Mesothelial cell of epicardium (in vitro differentiated cells): ENCODE data around the gene CHRM4. TPM values are rescaled to one million over a fixed set of nuclear protein-coding genes. Genes with fewer than 3 reads are reported as not detected.

ENCODE experiments used
- DNase-seq, 2 experiments: peaks; one replicate each; pipeline ENCODE4 v3.0.0; 2021; ENCODE audit warnings: low spot score in 2 of 2; ENCODE audit not compliant: unreplicated experiment in 2 of 2
- H3K27ac Mint-ChIP-seq: 2 replicates; pipeline ENCODE4 v1.8.0; 2021; ENCODE audit warnings: mixed read lengths
- H3K27me3 Mint-ChIP-seq: 2 replicates; pipeline ENCODE4 v1.8.0; 2021; ENCODE audit warnings: low read depth, mixed read lengths
- H3K36me3 Mint-ChIP-seq: 2 replicates; pipeline ENCODE4 v1.8.0; 2021; ENCODE audit warnings: mixed read lengths
- H3K4me1 Mint-ChIP-seq: 2 replicates; pipeline ENCODE4 v1.8.0; 2021; ENCODE audit warnings: mixed read lengths
- H3K4me3 Mint-ChIP-seq: 2 replicates; pipeline ENCODE4 v1.8.0; 2021; ENCODE audit warnings: mild to moderate bottlenecking, moderate library complexity, mixed read lengths
- H3K9me3 Mint-ChIP-seq: 2 replicates; pipeline ENCODE4 v1.8.0; 2021; ENCODE audit warnings: mixed read lengths
- CTCF ChIP-seq: fragments of 200-600 bp; sonication (generic); IDR thresholded peaks from one replicate; pipeline ENCODE4 v1.5.0; 2021; ENCODE audit warnings: antibody characterized with exemption; ENCODE audit not compliant: unreplicated experiment
- total RNA-seq: library from RNA; stranded (reverse); gene quantifications from 3 replicates; pipeline ENCODE4 v1.2.1, GENCODE V29; 2021

The CHRM4 gene
- total RNA-seq, 1 donor from 2014 or later: 0.42 TPM

DNA sequence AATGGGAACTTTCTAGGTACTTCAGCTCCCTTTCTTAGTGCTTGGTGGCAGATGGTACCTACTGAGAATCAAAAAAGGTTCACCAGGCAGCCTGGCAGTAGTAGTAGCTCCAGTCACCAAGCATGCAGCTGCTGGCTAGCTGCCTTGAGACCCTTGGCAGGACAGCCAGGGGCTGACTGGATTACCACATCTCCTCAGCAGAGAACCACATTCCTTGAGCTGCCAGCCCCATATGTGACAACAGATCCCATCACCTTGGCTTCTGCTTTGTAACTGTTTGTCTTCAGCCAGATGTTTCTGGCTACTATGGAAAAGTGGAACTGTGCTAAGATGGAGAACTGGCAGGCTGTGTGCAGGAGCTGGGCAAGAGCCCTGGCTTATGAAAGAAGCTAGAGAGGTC, 39.6 kb upstream of the CHRM4 start:
- H3K36me3 Mint-ChIP-seq: peaks cover 19% of the 10 kb centered on the region
- TF ChIP-seq CTCF: no peak
- DNase-seq: no peak

DNA sequence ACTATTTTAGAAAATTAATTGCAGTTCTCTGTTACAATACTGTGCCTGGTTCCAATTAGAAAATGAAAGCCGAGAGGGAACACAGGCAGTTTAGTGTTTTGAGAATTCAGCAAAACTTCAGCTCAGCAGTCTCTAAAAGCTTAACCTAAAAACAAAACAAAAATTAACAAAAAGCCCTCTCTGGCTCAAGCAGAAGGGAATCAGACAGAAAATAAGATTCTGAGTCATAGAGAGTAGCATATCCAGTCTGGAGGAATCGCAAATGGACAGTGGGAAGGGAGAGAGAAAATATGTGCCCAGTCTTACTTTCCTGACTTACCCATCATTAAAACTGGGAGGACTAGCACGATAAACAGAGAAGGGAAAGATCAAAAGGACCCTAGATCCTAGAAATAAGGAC, 38.1 kb upstream of the CHRM4 start:
- Mint-ChIP-seq H3K9me3 (no peaks in the 10 kb centered on the region), H3K36me3 (peaks cover 15% of the 10 kb centered on the region), H3K27me3 (no peaks in the 10 kb centered on the region), H3K27ac (peak overlapping the region; percentile 53), H3K4me3 (no peak overlapping the region), H3K4me1 (no peaks in the 10 kb centered on the region)
- DNase-seq: no peak
- no peak for TF ChIP-seq CTCF

More for the DNA sequence above, 39.6 kb upstream of the CHRM4 start:
- H3K4me3 Mint-ChIP-seq: no peak overlapping the region
- no peaks in the 10 kb centered on the region for H3K9me3 Mint-ChIP-seq
- H3K4me1 Mint-ChIP-seq: no peaks in the 10 kb centered on the region
- no peak overlapping the region for H3K27ac Mint-ChIP-seq
- no peaks in the 10 kb centered on the region for H3K27me3 Mint-ChIP-seq

DNA sequence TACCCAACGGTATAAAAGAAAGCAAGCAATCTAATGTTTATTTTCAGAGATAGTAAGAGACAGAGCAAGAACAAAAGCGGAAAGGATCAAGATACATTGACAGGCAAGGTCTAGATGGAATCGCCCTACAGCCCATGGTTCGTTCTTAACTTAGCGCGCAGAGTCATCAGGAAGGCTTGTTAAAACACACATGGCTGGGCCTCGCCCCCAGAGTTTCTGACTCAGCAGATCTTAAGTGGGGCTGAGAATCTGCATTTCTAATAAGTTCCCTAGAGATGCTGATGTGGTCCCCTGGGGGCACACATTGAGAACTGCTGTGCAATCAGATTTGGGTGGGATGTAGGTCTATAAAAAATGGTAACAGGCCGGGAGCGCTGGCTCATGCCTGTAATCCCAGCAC, 35.8 kb upstream of the CHRM4 start:
- Mint-ChIP-seq H3K27me3 (no peaks in the 10 kb centered on the region), H3K36me3 (peaks cover 11% of the 10 kb centered on the region), H3K9me3 (no peaks in the 10 kb centered on the region), H3K4me1 (peaks cover 3% of the 10 kb centered on the region), H3K4me3 (no peak overlapping the region), H3K27ac (no peak overlapping the region)
- DNase-seq: no peak
- no peak for TF ChIP-seq CTCF

GRCh38 chr11:46426233-46426991, 34.8 kb upstream of the CHRM4 start:
- H3K9me3 Mint-ChIP-seq: no peaks in the 10 kb centered on the region
- no peaks in the 10 kb centered on the region for H3K27me3 Mint-ChIP-seq
- no peak for TF ChIP-seq CTCF
- no peak overlapping the region for H3K4me3 Mint-ChIP-seq
- H3K4me1 Mint-ChIP-seq: peaks cover 3% of the 10 kb centered on the region
- DNase-seq: no peak
- H3K36me3 Mint-ChIP-seq: peaks cover 8% of the 10 kb centered on the region
- H3K27ac Mint-ChIP-seq: no peak overlapping the region

- Mint-ChIP-seq H3K4me3 (no peak overlapping the region), H3K9me3 (no peaks in the 10 kb centered on the region), H3K36me3 (peaks cover 1% of the 10 kb centered on the region), H3K27ac (no peak overlapping the region), H3K4me1 (peaks cover 3% of the 10 kb centered on the region), H3K27me3 (no peaks in the 10 kb centered on the region)
- DNase-seq: no peak
- no peak for TF ChIP-seq CTCF
Observed at GRCh38 chr11:46422588-46422987, 31.0 kb upstream of the CHRM4 start.
